GM23338 (cell line): ENCODE data around the gene DNAH8. TPM values are rescaled to one million over a fixed set of nuclear protein-coding genes. Genes with fewer than 3 reads are reported as not detected.

ENCODE experiments used
- ATAC-seq: fragments of 200-7000 bp; cut with Tn5 transposase; 3 replicates; pipeline ENCODE4 v1.9.1; 2020
- DNase-seq: peaks from one replicate; pipeline ENCODE4 v3.0.0-alpha.2; 2015; ENCODE audit warnings: low spot score
- H2AFZ ChIP-seq: fragments of 200-600 bp; sonication (generic); 2 replicates; pipeline ENCODE4 v1.8.0; 2016; ENCODE audit warnings: antibody characterized with exemption, mild to moderate bottlenecking, moderate library complexity
- H3F3A ChIP-seq: fragments of 200-600 bp; sonication (generic); replicated peaks from 2 replicates; pipeline ENCODE4 v1.8.0; 2017; ENCODE audit warnings: antibody characterized with exemption, mixed run types, low read depth
- H3K27ac ChIP-seq: fragments of 200-600 bp; sonication (generic); 2 replicates; pipeline ENCODE4 v1.6.1; 2016; ENCODE audit warnings: low read depth
- H3K27me3 ChIP-seq: fragments of 200-600 bp; sonication (generic); 2 replicates; pipeline ENCODE4 v1.8.0; 2016; ENCODE audit warnings: mild to moderate bottlenecking, mixed run types, moderate library complexity; ENCODE audit not compliant: insufficient read depth
- H3K36me3 ChIP-seq: fragments of 200-600 bp; sonication (generic); 2 replicates; pipeline ENCODE4 v1.8.0; 2016; ENCODE audit warnings: mild to moderate bottlenecking; ENCODE audit not compliant: insufficient read depth
- H3K4me1 ChIP-seq: fragments of 200-600 bp; sonication (generic); 2 replicates; pipeline ENCODE4 v1.8.0; 2016; ENCODE audit warnings: mild to moderate bottlenecking, moderate library complexity; ENCODE audit not compliant: insufficient read depth
- H3K4me2 ChIP-seq: fragments of 200-600 bp; sonication (generic); 2 replicates; pipeline ENCODE4 v1.7.1; 2017; ENCODE audit warnings: mixed run types
- H3K4me3 ChIP-seq: fragments of 200-600 bp; sonication (generic); 2 replicates; pipeline ENCODE4 v1.6.1; 2016; ENCODE audit warnings: mixed run types
- H3K79me2 ChIP-seq: fragments of 200-600 bp; sonication (generic); replicated peaks from 2 replicates; pipeline ENCODE4 v1.8.0; 2017; ENCODE audit warnings: mild to moderate bottlenecking; ENCODE audit not compliant: insufficient read depth
- H3K9me2 ChIP-seq: fragments of 200-600 bp; sonication (generic); 2 replicates; pipeline ENCODE4 v1.8.0; 2017; ENCODE audit not compliant: insufficient read depth
- H4K20me1 ChIP-seq: fragments of 200-600 bp; sonication (generic); replicated peaks from 2 replicates; pipeline ENCODE4 v1.8.0; 2017; ENCODE audit warnings: mild to moderate bottlenecking; ENCODE audit not compliant: insufficient read depth
- H3K27ac Mint-ChIP-seq: 2 replicates; pipeline ENCODE4 v1.8.0; 2020; ENCODE audit warnings: inconsistent platforms, mild to moderate bottlenecking, moderate library complexity, mixed read lengths
- H3K27me3 Mint-ChIP-seq: 3 replicates; pipeline ENCODE4 v1.8.0; 2022; ENCODE audit warnings: low read depth, mild to moderate bottlenecking, moderate library complexity, mixed read lengths, inconsistent platforms; ENCODE audit not compliant: insufficient read depth, poor library complexity
- H3K36me3 Mint-ChIP-seq: 3 replicates; pipeline ENCODE4 v1.8.0; 2021; ENCODE audit warnings: low read depth, mild to moderate bottlenecking, inconsistent platforms, moderate library complexity, mixed read lengths
- H3K4me1 Mint-ChIP-seq: 3 replicates; pipeline ENCODE4 v1.8.0; 2020; ENCODE audit warnings: mild to moderate bottlenecking, inconsistent platforms, mixed read lengths
- H3K4me3 Mint-ChIP-seq: 3 replicates; pipeline ENCODE4 v1.8.0; 2021; ENCODE audit warnings: moderate library complexity, mild to moderate bottlenecking, inconsistent platforms, mixed read lengths
- H3K9me3 Mint-ChIP-seq: 3 replicates; pipeline ENCODE4 v1.8.0; 2020; ENCODE audit warnings: moderate library complexity, mild to moderate bottlenecking, inconsistent platforms, mixed read lengths
- CREB1 ChIP-seq: fragments of 250-450 bp; sonication (Bioruptor Pico); IDR thresholded peaks from 2 replicates; pipeline ENCODE4 v1.5.0; 2020; ENCODE audit warnings: low read depth, mild to moderate bottlenecking, moderate library complexity
- CTCF ChIP-seq, 2 experiments: fragments of 200-600 bp in 1 of 2; sonication (generic) in 1 of 2; conservative IDR thresholded peaks; 2 replicates each; pipeline versions ENCODE4 v1.5.1 to v1.6.1; 2016 to 2017; ENCODE audit warnings: antibody characterized with exemption in 2 of 2, low read depth in 2 of 2, mild to moderate bottlenecking in 2 of 2, moderate library complexity in 1 of 2
- EZH2 ChIP-seq: fragments of 200-600 bp; sonication (generic); IDR thresholded peaks from one replicate; pipeline ENCODE4 v1.8.0; 2017; ENCODE audit warnings: antibody characterized with exemption, mild to moderate bottlenecking, low read depth; ENCODE audit not compliant: unreplicated experiment
- EZH2phosphoT487 ChIP-seq: fragments of 200-600 bp; sonication (generic); IDR thresholded peaks from one replicate; pipeline ENCODE4 v1.8.1; 2018; ENCODE audit warnings: antibody characterized with exemption; ENCODE audit not compliant: unreplicated experiment
- JUNB ChIP-seq: IDR thresholded peaks from one replicate; pipeline ENCODE4 v1.6.1; 2016; ENCODE audit warnings: antibody characterized with exemption; ENCODE audit not compliant: unreplicated experiment
- NANOG ChIP-seq: IDR thresholded peaks from 2 replicates; pipeline ENCODE4 v1.6.1; 2016; ENCODE audit warnings: antibody characterized with exemption, borderline replicate concordance
- POLR2AphosphoS5 ChIP-seq: IDR thresholded peaks from 2 replicates; pipeline ENCODE4 v1.6.1; 2016; ENCODE audit warnings: antibody characterized with exemption, low read depth
- STAT1 ChIP-seq: IDR thresholded peaks from one replicate; pipeline ENCODE4 v1.6.1; 2016; ENCODE audit warnings: antibody characterized with exemption; ENCODE audit not compliant: unreplicated experiment
- ZNF114 ChIP-seq: fragments of 250-450 bp; sonication (Bioruptor Pico); IDR thresholded peaks from 2 replicates; pipeline ENCODE4 v1.5.0; 2020; ENCODE audit warnings: mild to moderate bottlenecking, moderate library complexity
- polyA plus RNA-seq: library from polyadenylated mRNA; unstranded; fragments of >200 nt; fragmentation: Nextera tagmentation; extraction: Ambion mirVana; gene quantifications from 2 replicates; pipeline ENCODE4 v1.2.1, GENCODE V29; 2016
- total RNA-seq: library from RNA; depleted of rRNA; stranded (reverse); fragments of >200 nt; shearing (Covaris generic); gene quantifications from 2 replicates; pipeline ENCODE4 v1.2.3, GENCODE V29; 2014
- TF ChIP-seq, protein P1 (sequence below): IDR thresholded peaks from one replicate; pipeline ENCODE4 v1.6.1; 2018; ENCODE audit warnings: antibody characterized with exemption; ENCODE audit not compliant: unreplicated experiment

The DNAH8 gene
- total and polyA plus RNA-seq, 2 experiments from 2014 or later = 0.02 TPM; not detected in 1

- Histone ChIP-seq H3K9me2 (peaks cover 2% of the 10 kb centered on the region; the same call in 1 of the 2 replicates), H2AFZ (no peak overlapping the region), H3K4me1 (no peaks in the 10 kb centered on the region), H3K36me3 (no peaks in the 10 kb centered on the region), H3K79me2 (no peaks in the 10 kb centered on the region), H3K27me3 (no peaks in the 10 kb centered on the region), H3K4me3 (no peak overlapping the region), H3K27ac (no peak overlapping the region), H4K20me1 (no peaks in the 10 kb centered on the region), H3F3A (no peaks in the 10 kb centered on the region), H3K4me2 (no peak overlapping the region)
- Mint-ChIP-seq H3K9me3 (no peaks in the 10 kb centered on the region; the same call in 2 of the 3 replicates), H3K36me3 (no peaks in the 10 kb centered on the region), H3K27ac (no peak overlapping the region), H3K4me1 (no peaks in the 10 kb centered on the region), H3K4me3 (no peak overlapping the region), H3K27me3 (peaks cover 2% of the 10 kb centered on the region)
- no peak for ATAC-seq
- TF ChIP-seq STAT1 (no peak), EZH2 (no peak), JUNB (no peak), CREB1 (no peak), CTCF (conservative IDR thresholded peaks at IDR 0.05; ENCODE audit: low read depth in 2 of 2) (no peak), NANOG (no peak), ZNF114 (CRISPR knock-in tag) (no peak)
- TF ChIP-seq, protein P1, sequence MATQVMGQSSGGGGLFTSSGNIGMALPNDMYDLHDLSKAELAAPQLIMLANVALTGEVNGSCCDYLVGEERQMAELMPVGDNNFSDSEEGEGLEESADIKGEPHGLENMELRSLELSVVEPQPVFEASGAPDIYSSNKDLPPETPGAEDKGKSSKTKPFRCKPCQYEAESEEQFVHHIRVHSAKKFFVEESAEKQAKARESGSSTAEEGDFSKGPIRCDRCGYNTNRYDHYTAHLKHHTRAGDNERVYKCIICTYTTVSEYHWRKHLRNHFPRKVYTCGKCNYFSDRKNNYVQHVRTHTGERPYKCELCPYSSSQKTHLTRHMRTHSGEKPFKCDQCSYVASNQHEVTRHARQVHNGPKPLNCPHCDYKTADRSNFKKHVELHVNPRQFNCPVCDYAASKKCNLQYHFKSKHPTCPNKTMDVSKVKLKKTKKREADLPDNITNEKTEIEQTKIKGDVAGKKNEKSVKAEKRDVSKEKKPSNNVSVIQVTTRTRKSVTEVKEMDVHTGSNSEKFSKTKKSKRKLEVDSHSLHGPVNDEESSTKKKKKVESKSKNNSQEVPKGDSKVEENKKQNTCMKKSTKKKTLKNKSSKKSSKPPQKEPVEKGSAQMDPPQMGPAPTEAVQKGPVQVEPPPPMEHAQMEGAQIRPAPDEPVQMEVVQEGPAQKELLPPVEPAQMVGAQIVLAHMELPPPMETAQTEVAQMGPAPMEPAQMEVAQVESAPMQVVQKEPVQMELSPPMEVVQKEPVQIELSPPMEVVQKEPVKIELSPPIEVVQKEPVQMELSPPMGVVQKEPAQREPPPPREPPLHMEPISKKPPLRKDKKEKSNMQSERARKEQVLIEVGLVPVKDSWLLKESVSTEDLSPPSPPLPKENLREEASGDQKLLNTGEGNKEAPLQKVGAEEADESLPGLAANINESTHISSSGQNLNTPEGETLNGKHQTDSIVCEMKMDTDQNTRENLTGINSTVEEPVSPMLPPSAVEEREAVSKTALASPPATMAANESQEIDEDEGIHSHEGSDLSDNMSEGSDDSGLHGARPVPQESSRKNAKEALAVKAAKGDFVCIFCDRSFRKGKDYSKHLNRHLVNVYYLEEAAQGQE = no peak
- DNase-seq = no peak
Measured at GRCh38 chr6:38955861-38956260, 240.8 kb downstream of the DNAH8 start.

- H3K27me3 Mint-ChIP-seq = peaks cover 2% of the 10 kb centered on the region
- Histone ChIP-seq H3K9me2 (peaks cover 2% of the 10 kb centered on the region; the same call in 1 of the 2 replicates), H3K79me2 (no peaks in the 10 kb centered on the region), H2AFZ (no peak overlapping the region), H3K36me3 (no peaks in the 10 kb centered on the region), H3K27me3 (no peaks in the 10 kb centered on the region), H3K27ac (no peak overlapping the region), H3F3A (no peaks in the 10 kb centered on the region), H3K4me1 (no peaks in the 10 kb centered on the region), H4K20me1 (no peaks in the 10 kb centered on the region), H3K4me2 (no peak overlapping the region), H3K4me3 (no peak overlapping the region)
- TF ChIP-seq NANOG (no peak), POLR2AphosphoS5 (no peak), CREB1 (no peak), STAT1 (no peak), ZNF114 (CRISPR knock-in tag) (no peak), EZH2phosphoT487 (no peak)
- TF ChIP-seq, protein P1 = no peak
- H3K4me1 Mint-ChIP-seq = no peaks in the 10 kb centered on the region
- H3K4me3 Mint-ChIP-seq = no peak overlapping the region
- ATAC-seq (no peak), DNase-seq (no peak)
- H3K9me3 Mint-ChIP-seq = no peaks in the 10 kb centered on the region; the same call in 2 of the 3 replicates
- H3K36me3 Mint-ChIP-seq = no peaks in the 10 kb centered on the region
- no peak overlapping the region for H3K27ac Mint-ChIP-seq
Measured at GRCh38 chr6:38957426-38957825, 242.3 kb downstream of the DNAH8 start.
